ENCODE results near the gene A2ML1.
"Not testable (repeated sequence)": the region's sequence is repeated elsewhere in the genome, so short reads cannot be mapped to it uniquely, and the experiment has no call there.

DNA sequence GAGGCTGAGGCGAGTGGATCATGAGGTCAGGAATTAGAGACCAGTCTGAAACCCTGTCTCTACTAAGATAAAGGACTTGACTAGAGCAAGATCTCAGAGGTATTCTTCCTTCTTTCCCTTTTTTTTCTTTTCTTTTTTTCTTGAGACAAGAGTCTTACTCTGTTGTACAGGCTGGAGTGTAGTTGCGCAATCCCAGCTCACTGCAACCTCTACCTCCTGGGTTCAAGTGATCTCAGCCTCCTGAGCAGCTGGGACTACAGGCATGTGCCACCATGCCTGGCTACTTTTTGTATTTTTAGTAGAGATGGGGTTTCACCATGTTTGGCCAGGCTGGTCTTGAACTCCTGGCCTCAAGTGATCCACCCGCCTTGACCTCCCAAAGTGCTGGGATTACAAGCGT lies 37.0 kb downstream of the A2ML1 start:
- TF ChIP-seq, protein P1, sequence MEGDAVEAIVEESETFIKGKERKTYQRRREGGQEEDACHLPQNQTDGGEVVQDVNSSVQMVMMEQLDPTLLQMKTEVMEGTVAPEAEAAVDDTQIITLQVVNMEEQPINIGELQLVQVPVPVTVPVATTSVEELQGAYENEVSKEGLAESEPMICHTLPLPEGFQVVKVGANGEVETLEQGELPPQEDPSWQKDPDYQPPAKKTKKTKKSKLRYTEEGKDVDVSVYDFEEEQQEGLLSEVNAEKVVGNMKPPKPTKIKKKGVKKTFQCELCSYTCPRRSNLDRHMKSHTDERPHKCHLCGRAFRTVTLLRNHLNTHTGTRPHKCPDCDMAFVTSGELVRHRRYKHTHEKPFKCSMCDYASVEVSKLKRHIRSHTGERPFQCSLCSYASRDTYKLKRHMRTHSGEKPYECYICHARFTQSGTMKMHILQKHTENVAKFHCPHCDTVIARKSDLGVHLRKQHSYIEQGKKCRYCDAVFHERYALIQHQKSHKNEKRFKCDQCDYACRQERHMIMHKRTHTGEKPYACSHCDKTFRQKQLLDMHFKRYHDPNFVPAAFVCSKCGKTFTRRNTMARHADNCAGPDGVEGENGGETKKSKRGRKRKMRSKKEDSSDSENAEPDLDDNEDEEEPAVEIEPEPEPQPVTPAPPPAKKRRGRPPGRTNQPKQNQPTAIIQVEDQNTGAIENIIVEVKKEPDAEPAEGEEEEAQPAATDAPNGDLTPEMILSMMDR (conservative IDR thresholded peaks at IDR 0.05; ENCODE audit: low read length), result not testable (repeated sequence)
- TF ChIP-seq EZH2phosphoT487 (IDR thresholded peaks at IDR 0.05; ENCODE audit: borderline replicate concordance), result not testable (repeated sequence)

Data from Loucy (cell line).